ENCODE measurements around the gene ZNF473.

Gene ZNF473

DNA sequence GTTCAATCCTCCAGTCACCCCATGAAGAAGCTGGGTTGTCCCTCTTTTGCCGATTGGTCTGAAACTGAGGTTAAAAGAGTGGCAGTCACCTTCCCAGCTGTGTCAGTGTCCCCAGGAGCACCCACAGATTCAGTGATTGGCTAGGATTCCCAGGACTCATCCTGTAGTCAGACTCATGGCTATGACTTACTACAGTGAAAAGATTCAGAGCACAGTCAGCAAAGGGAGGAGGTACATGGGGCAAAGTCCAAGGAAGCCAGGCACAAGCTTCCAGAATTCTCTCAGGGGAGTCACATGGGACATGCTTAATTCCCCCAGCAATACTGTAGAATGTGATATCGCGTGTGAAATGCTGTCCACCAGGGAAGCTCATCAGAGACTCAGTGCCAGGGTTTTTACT is 14.2 kb downstream of the ZNF473 start:
- no peak overlapping the region; the same call in 1 of the 2 replicates for H3K27ac ChIP-seq
- TF ChIP-seq, protein P1, sequence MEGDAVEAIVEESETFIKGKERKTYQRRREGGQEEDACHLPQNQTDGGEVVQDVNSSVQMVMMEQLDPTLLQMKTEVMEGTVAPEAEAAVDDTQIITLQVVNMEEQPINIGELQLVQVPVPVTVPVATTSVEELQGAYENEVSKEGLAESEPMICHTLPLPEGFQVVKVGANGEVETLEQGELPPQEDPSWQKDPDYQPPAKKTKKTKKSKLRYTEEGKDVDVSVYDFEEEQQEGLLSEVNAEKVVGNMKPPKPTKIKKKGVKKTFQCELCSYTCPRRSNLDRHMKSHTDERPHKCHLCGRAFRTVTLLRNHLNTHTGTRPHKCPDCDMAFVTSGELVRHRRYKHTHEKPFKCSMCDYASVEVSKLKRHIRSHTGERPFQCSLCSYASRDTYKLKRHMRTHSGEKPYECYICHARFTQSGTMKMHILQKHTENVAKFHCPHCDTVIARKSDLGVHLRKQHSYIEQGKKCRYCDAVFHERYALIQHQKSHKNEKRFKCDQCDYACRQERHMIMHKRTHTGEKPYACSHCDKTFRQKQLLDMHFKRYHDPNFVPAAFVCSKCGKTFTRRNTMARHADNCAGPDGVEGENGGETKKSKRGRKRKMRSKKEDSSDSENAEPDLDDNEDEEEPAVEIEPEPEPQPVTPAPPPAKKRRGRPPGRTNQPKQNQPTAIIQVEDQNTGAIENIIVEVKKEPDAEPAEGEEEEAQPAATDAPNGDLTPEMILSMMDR (conservative IDR thresholded peaks at IDR 0.05) = no peak

DNA sequence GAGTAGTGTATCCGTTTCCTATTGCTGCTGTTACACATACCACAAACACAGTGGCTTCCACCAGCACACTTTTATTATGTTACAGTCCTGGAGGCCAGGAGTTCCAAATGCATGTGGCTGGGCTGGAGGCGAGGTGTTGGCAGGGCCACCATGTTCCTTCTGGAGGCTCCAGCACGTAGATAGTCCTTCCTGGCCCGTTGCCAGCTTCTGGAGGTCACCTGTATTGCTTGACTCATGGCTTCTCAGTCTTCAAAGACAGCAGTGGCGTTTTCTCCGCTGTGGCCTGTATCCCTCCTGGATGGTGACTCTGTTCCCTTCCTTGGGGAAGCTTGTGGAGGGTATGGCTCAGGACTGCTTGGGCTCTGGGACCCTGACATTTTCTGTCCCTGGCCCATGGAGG is 15.2 kb downstream of the ZNF473 start:
- TF ChIP-seq, protein P1 (conservative IDR thresholded peaks at IDR 0.05) = no peak

DNA sequence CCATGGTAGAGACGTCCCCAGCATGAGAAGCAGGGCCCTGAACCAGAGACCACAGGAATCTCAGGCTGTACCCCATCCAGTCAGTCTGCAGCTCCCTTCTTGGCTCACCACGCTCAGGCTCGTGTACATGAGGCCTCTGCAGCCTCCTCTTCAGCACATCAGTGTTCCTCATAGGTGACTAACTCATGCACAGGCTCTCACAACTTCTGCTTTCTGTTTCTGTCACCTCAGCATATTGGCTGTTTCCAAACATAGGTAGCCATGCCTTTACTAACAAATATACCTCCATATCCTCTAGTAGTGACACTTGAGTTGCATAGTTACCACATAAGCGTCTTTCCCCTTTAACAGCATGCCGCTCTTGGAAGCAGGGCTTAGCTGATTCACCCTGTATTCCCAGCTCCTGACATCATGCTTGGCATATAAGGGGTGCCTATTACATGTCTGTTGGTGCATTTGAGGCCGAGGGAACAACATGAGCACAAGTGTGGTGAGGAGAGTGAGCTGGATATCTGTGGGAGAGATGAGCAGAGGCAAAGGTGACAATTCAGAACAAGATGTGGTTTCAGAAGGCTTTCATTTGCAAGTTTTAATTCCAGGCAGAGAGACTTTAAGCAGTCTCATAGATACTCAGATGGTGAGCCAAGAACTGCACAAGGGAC is 16.7 kb downstream of the ZNF473 start:
- TF ChIP-seq, protein P1 (conservative IDR thresholded peaks at IDR 0.05) = no peak
- no peak overlapping the region for H3K27ac ChIP-seq

More for the DNA sequence above, 15.2 kb downstream of the ZNF473 start:
- no peak overlapping the region for H3K27ac ChIP-seq

DNA sequence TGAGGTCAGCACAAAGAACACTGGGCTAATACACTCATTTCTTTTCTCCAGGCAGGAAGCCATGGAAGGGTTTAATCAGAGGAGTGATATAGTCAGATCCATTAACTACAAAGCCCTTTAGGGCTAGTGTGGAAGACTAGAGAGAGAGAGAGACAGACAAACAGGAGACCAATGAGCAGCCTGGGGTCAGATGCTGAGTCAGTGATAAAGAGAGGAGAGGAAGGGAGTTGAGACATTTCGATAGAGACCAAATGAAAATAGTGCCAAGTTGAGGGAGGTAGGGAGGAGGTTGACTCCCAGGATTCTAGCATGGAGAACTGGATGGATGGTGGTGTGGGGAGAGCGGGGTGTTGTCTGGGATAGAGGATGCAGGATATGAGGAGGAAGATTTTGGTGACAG is 18.2 kb downstream of the ZNF473 start:
- no peak overlapping the region for H3K27ac ChIP-seq
- TF ChIP-seq, protein P1 (conservative IDR thresholded peaks at IDR 0.05) = no peak

DNA sequence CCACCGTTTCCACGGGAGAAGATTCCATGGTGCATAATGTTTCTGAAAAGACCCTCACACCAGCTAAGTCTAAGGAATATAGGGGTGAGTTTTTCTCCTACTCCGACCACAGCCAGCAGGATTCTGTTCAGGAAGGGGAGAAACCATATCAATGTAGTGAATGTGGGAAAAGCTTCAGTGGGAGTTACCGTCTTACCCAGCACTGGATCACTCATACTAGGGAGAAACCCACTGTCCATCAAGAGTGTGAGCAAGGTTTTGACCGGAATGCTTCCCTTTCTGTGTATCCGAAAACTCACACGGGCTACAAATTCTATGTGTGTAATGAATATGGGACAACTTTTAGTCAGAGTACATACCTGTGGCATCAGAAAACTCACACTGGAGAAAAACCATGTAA is 19.1 kb downstream of the ZNF473 start:
- H3K27ac ChIP-seq = no peak overlapping the region
- TF ChIP-seq, protein P1 (conservative IDR thresholded peaks at IDR 0.05) = no peak

DNA sequence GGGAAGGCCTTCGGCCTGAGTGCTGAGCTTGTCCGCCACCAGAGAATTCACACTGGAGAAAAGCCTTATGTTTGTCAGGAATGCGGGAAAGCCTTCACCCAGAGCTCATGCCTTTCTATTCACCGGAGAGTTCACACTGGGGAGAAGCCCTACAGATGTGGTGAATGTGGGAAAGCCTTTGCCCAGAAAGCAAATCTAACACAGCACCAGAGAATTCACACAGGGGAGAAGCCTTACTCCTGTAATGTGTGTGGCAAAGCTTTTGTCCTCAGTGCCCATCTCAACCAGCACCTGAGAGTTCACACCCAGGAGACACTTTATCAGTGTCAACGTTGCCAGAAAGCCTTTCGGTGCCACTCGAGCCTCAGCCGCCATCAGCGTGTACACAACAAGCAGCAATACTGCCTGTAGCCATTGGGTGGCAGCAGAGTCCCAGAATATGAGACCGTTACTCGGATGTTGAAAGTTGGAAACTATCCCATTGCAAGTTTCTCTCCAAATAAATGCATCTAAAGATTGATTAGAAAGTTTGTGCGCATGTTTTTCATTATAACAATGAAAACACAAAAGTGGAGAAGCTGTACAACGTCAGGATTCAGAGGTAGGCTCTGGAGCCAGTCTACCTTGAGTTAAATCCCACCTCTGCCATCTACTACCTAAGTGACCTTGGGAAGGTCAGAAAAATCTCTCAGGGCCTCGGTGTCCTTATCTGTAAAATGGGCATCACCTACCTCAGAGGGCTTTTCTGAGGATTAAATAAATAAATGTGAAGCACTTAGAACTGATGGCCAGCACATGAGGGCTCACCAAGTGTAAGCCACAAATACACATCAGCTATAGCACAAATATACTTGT is 21.1 kb downstream of the ZNF473 start:
- peak overlapping the region; percentile 76; the same call in 1 of the 2 replicates for H3K27ac ChIP-seq
- TF ChIP-seq, protein P1 (conservative IDR thresholded peaks at IDR 0.05) = peak; percentile 94

DNA sequence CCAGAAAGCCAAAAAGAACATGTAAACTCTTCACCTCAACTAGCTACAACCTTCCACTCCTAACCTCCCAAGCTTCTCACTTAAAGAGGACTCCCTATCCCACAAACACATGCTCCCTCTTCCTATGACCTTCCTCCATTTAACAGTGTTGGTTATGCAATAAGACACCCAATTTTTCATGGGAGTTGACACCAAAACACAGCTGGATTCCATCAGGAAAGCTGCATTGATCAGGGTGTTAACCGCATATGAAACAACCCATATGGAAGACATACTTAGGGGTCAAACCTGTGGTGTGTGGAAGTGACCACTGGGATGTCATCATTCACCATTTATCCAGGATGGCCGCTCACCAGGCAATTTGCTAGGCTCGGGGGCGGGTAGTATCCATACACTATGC is 21.9 kb downstream of the ZNF473 start:
- H3K27ac ChIP-seq = peak overlapping the region; percentile 76
- TF ChIP-seq, protein P1 (conservative IDR thresholded peaks at IDR 0.05) = no peak

All from VCaP (cell line).